ENCODE results near the gene ECHDC3. TPM values are rescaled to one million over a fixed set of nuclear protein-coding genes. Genes with fewer than 3 reads are reported as not detected.

The ECHDC3 gene
- total and polyA plus RNA-seq, 2 donors (not counting 3 experiments of a cell fraction or from before 2014, with no cell fraction given): 6.0 to 7.3 TPM

- no TSS peak for BruUV-seq (replicated peaks)
- H2AFZ ChIP-seq (ENCODE audit: low read depth, low read length): no peak overlapping the region
Measured at GRCh38 chr10:11772575-11773288, 30.6 kb downstream of the ECHDC3 start.

More at GRCh38 chr10:11772575-11773288, 30.6 kb downstream of the ECHDC3 start:
- Histone ChIP-seq H3K4me1 (ENCODE audit: control insufficient read depth, extremely low read depth, insufficient read depth, low read length) (no peaks in the 10 kb centered on the region), H3K79me2 (ENCODE audit: control insufficient read depth, insufficient read depth, low read length) (no peaks in the 10 kb centered on the region), H3K9me1 (replicated peaks; ENCODE audit: control insufficient read depth, extremely low read depth, insufficient read depth, low read length) (no peaks in the 10 kb centered on the region), H3K9me3 (replicated peaks; ENCODE audit: control insufficient read depth, insufficient read depth, low read length) (no peaks in the 10 kb centered on the region), H3K4me3 (replicated peaks in 1 of 3; ENCODE audit: insufficient read depth in 1 of 3, low read depth in 1 of 3, low read length in 3 of 3) (no peak overlapping the region), H3K9ac (replicated peaks; ENCODE audit: extremely low read depth, insufficient read depth, low read length) (no peak overlapping the region), H3K27ac (ENCODE audit: insufficient read depth, low read depth, low read length) (no peak overlapping the region), H3K36me3 (ENCODE audit: control insufficient read depth in 2 of 2, extremely low read depth in 1 of 2, insufficient read depth in 2 of 2, low read length in 2 of 2) (no peaks in the 10 kb centered on the region), H3K4me2 (ENCODE audit: insufficient read depth, low read length) (no peak overlapping the region), H3K27me3 (ENCODE audit: control insufficient read depth in 2 of 2, insufficient read depth in 2 of 2, low read length in 2 of 2) (peaks cover 2% of the 10 kb centered on the region in 2 experiments), H4K20me1 (replicated peaks; ENCODE audit: control insufficient read depth, extremely low read depth, insufficient read depth, low read length) (no peaks in the 10 kb centered on the region)
- no peak for DNase-seq (ENCODE audit: low read depth, low spot score)
- dilution Hi-C loops (cut with MboI; ENCODE audit: extremely low pct_ligation_motif_present, low sequenced_read_pairs) (loop anchor here (25.0 kb wide), 1 partner anchor 260 kb away; no protein-coding TSS in a partner anchor), intact Hi-C loops (cut with micrococcal nuclease) (no loop called here)
- FAIRE-seq: no peak
- TF ChIP-seq POLR2AphosphoS5 (IDR thresholded peaks at IDR 0.05; ENCODE audit: insufficient read depth, low read depth, low read length) (no peak), GATA2 (IDR thresholded peaks at IDR 0.05; ENCODE audit: insufficient read depth, insufficient read length, low read depth, low read length) (no peak), MYC (IDR thresholded peaks at IDR 0.05; ENCODE audit: low read depth, low read length) (no peak), JUN (IDR thresholded peaks at IDR 0.05; ENCODE audit: borderline replicate concordance, insufficient read depth, insufficient read length, low read depth) (no peak), MAX (IDR thresholded peaks at IDR 0.05; ENCODE audit: insufficient read depth, insufficient read length) (no peak), EZH2 (IDR thresholded peaks at IDR 0.05; ENCODE audit: borderline replicate concordance, low read depth, low read length, severe bottlenecking) (no peak), FOS (IDR thresholded peaks at IDR 0.05; ENCODE audit: borderline replicate concordance, insufficient read depth, low read length) (no peak), CTCF (IDR thresholded peaks at IDR 0.05; ENCODE audit: extremely low read depth in 1 of 2, insufficient read depth in 1 of 2, low read depth in 1 of 2, low read length in 2 of 2) (no peak), POLR2A (IDR thresholded peaks at IDR 0.05; ENCODE audit: low read depth, low read length) (no peak)
- ChIA-PET CTCF (interaction anchor here (3.9 kb wide), 1 partner anchor 10 kb away, joined by 20 read pairs; no protein-coding TSS in a partner anchor), POLR2A (no interaction called here)
